Lower leg skin (tissue), 3 donors: ENCODE data around the gene NPIPB8.
"Not testable (repeated sequence)": the region's sequence is repeated elsewhere in the genome, so short reads cannot be mapped to it uniquely, and the experiment has no call there.

Experiments used
- CTCF ChIP-seq, 3 donors: fragments of 450-650 bp; IDR thresholded peaks; one replicate each; pipeline ENCODE4 v1.5.1; 2016; ENCODE audit warnings: antibody characterized with exemption in 3 of 3, mild to moderate bottlenecking in 3 of 3, moderate library complexity in 2 of 3
- POLR2A ChIP-seq, 2 donors: fragments of 450-650 bp; IDR thresholded peaks; one replicate each; pipeline ENCODE4 v1.6.1; 2016 to 2017; ENCODE audit warnings: antibody characterized with exemption in 2 of 2, mild to moderate bottlenecking in 1 of 2, moderate library complexity in 1 of 2

- not testable (repeated sequence) for TF ChIP-seq CTCF, POLR2A (IDR thresholded peaks at IDR 0.05)
Observed at GRCh38 chr16:28608496-28608808, 29.4 kb upstream of the NPIPB8 start.
